ENCODE results near the gene LBHD2.

DNA sequence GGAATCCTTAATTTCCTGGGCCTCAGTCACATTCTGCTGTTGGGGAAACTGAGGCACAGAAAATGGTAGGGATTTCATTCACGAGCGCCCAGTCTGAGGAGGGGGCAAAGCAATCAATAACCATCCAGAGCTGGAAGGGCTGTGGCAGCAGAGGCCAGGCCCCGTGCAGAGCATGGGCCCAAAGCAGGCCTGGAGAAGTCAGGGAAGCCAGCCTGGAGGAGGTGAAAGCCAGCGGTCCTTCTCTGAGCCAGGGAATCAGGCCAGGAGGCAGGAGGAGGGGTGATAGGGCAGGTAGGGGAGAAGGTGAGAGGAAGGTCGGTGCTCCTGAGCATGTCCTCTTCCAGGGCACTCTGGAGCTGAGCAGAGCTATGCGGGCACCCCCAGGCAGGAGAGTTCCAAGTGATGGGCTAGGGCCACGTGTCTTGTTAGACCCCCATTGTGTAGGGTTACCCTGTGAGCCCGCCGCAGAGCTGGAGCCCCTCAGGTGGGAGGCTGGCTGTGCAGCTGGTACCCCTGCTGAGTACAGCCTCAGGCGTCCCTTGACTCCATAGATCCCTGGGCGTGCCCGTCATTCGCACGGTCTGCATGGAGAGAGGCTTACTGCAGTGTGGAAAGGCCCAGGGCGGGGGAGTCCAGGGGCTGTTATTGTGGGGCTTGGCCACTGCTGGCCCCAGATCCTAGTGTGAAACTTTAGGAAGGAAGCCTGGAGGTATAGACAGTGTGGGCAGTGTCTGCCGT lies 44.0 kb downstream of the LBHD2 start:
- TF ChIP-seq BHLHE40 (IDR thresholded peaks at IDR 0.05; ENCODE audit: borderline replicate concordance) (no peak), FOXM1 (IDR thresholded peaks at IDR 0.05; ENCODE audit: borderline replicate concordance) (no peak), L3MBTL2 (conservative IDR thresholded peaks at IDR 0.05) (no peak), HDGF (IDR thresholded peaks at IDR 0.05; ENCODE audit: borderline replicate concordance) (no peak), FOXA1 (IDR thresholded peaks at IDR 0.05) (no peak), SUZ12 (IDR thresholded peaks at IDR 0.05) (no peak), LEF1 (IDR thresholded peaks at IDR 0.05; ENCODE audit: borderline replicate concordance) (no peak), SP1 (IDR thresholded peaks at IDR 0.05) (no peak), FOXK2 (IDR thresholded peaks at IDR 0.05) (no peak), ELF4 (IDR thresholded peaks at IDR 0.05) (no peak), CTBP1 (IDR thresholded peaks at IDR 0.05; ENCODE audit: borderline replicate concordance) (no peak), ARNT (IDR thresholded peaks at IDR 0.05) (no peak)
- TF ChIP-seq, protein P1, sequence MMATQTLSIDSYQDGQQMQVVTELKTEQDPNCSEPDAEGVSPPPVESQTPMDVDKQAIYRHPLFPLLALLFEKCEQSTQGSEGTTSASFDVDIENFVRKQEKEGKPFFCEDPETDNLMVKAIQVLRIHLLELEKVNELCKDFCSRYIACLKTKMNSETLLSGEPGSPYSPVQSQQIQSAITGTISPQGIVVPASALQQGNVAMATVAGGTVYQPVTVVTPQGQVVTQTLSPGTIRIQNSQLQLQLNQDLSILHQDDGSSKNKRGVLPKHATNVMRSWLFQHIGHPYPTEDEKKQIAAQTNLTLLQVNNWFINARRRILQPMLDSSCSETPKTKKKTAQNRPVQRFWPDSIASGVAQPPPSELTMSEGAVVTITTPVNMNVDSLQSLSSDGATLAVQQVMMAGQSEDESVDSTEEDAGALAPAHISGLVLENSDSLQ (IDR thresholded peaks at IDR 0.05) = no peak
